Measurements from ENCODE around the gene UQCRC1. TPM values are rescaled to one million over a fixed set of nuclear protein-coding genes. Genes with fewer than 3 reads are reported as not detected.

The UQCRC1 gene
- total and polyA plus RNA-seq, 2 donors (not counting 1 experiment from before 2014, with no cell fraction given) = 99.9 to 132 TPM

DNA sequence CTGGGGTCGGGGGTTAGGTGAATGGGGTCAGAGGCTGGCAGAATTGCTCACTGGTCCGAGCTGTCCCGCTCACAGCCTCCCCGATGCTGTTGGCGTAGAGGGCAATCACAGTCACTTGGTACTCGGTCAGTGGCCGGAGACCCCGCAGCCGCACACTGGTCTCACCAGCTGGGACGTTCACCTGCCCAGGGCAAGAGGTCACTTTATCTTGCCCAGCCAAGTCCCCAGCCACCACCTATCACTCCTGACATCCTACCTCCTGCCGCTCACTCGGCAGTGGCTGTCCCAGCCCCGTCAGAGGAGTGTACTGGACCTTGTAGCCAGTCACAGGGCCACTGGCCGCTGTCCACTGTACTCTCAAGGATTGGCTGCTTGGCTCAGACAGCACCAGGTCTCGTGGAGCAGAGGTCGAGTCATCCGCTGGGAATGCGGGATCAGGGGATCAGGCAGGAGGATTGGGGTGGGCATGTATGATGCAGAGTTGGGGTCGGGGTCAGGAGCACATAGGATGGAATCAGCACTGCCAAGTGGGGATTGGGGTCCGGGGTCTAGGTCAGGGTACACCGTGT, 16.8 kb downstream of the UQCRC1 start:
- no peaks in the 10 kb centered on the region for H3K9me3 ChIP-seq (ENCODE audit: control extremely low read depth in 1 of 3, control insufficient read depth in 2 of 3, insufficient read depth in 1 of 3, low read length in 2 of 3)
- no peak overlapping the region for H3K4me3 ChIP-seq (ENCODE audit: control extremely low read depth in 1 of 5, extremely low read depth in 1 of 5, insufficient read depth in 1 of 5, low read depth in 2 of 5, low read length in 4 of 5)
- Mint-ChIP-seq H3K27me3 (peaks cover 42% of the 10 kb centered on the region), H3K9me3 (ENCODE audit: insufficient read depth) (no peaks in the 10 kb centered on the region), H3K27ac (no peak overlapping the region), H3K4me1 (peaks cover 9% of the 10 kb centered on the region), H3K4me3 (no peak overlapping the region)
- no peaks in the 10 kb centered on the region for H4K20me1 ChIP-seq (ENCODE audit: control insufficient read depth, insufficient read depth, low read length, poor library complexity, severe bottlenecking)
- H3K4me2 ChIP-seq (replicated peaks; ENCODE audit: low read depth, low read length, poor library complexity, severe bottlenecking) = no peak overlapping the region
- ATAC-seq (ENCODE audit: low read depth) (no peak), DNase-seq (no peak)
- H2AFZ ChIP-seq (ENCODE audit: insufficient read depth, low read depth, low read length, poor library complexity, severe bottlenecking) = no peak overlapping the region
- peaks cover 0 to 42% (median 7%) of the 10 kb centered on the region in 4 experiments for H3K27me3 ChIP-seq (replicated peaks in 1 of 4; ENCODE audit: control extremely low read depth in 1 of 4, control insufficient read depth in 3 of 4, insufficient read depth in 4 of 4, low read length in 3 of 4)
- WGBS (ENCODE audit: insufficient coverage) = 93% methylated on average over 20 of the region's 21 CpGs
- intact Hi-C loops (cut with micrococcal nuclease) = no loop called here
- H3K36me3 ChIP-seq (replicated peaks in 1 of 2; ENCODE audit: control extremely low read depth in 1 of 2, control insufficient read depth in 1 of 2, extremely low read depth in 1 of 2, insufficient read depth in 2 of 2, low read length in 1 of 2) = peaks cover 0 to under 1% of the 10 kb centered on the region in 2 experiments
- POLR2A ChIA-PET = no interaction called here
- no peaks in the 10 kb centered on the region for H3K79me2 ChIP-seq (ENCODE audit: control insufficient read depth, insufficient read depth, low read length)
- CTCF ChIA-PET = no interaction called here
- no peak for TF ChIP-seq CTCF (IDR thresholded peaks at IDR 0.05)
- TF ChIP-seq EZH2 (IDR thresholded peaks at IDR 0.05; ENCODE audit: borderline replicate concordance, insufficient read depth, low read depth, low read length, poor library complexity, severe bottlenecking) = no peak
- no peak overlapping the region for H3K9ac ChIP-seq (ENCODE audit: low read length)
- H3K27ac ChIP-seq (ENCODE audit: low read length in 2 of 2) = no peak overlapping the region
- H3K4me1 ChIP-seq (ENCODE audit: control insufficient read depth in 2 of 2, insufficient read depth in 2 of 2, low read length in 2 of 2) = peaks cover 4 to 9% of the 10 kb centered on the region in 2 donors

DNA sequence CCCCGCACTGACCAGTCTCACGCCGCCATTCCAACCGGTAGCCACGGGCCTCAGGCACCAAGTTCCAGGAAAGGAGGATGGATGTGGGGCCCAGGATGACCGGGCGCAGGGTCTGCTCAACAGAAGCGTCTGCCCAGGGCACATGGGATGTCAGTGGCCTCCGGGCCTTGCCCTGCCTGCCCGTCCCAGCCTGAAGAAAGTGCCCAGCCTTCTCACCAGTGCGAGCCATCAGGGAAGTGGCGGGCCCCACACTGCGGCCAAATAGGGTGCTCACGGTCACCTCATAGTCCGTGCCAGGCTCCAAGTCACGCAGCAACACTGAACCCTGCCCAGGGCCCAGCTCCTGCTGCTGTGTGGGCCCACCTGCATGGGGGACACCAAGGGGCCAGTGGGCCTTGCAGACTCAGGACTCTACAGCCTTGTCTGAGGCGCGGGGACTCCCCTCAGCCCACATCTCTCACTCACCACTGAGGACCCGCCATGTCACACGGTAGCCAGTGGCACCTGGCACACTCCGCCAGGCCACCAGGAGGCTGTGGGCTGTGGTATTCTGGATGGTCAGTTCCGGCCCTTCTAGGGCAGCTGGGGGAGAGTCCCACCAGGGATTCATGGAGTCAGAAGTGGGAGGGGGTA, 17.4 kb downstream of the UQCRC1 start:
- Histone ChIP-seq H3K27ac (ENCODE audit: low read length in 2 of 2) (no peak overlapping the region), H4K20me1 (ENCODE audit: control insufficient read depth, insufficient read depth, low read length, poor library complexity, severe bottlenecking) (no peaks in the 10 kb centered on the region), H2AFZ (ENCODE audit: insufficient read depth, low read depth, low read length, poor library complexity, severe bottlenecking) (no peak overlapping the region), H3K9ac (ENCODE audit: low read length) (no peak overlapping the region), H3K4me3 (ENCODE audit: control extremely low read depth in 1 of 5, extremely low read depth in 1 of 5, insufficient read depth in 1 of 5, low read depth in 2 of 5, low read length in 4 of 5) (no peak overlapping the region), H3K4me1 (ENCODE audit: control insufficient read depth in 2 of 2, insufficient read depth in 2 of 2, low read length in 2 of 2) (peaks cover 4 to 9% of the 10 kb centered on the region in 2 donors), H3K79me2 (ENCODE audit: control insufficient read depth, insufficient read depth, low read length) (no peaks in the 10 kb centered on the region), H3K9me3 (ENCODE audit: control extremely low read depth in 1 of 3, control insufficient read depth in 2 of 3, insufficient read depth in 1 of 3, low read length in 2 of 3) (no peaks in the 10 kb centered on the region), H3K36me3 (replicated peaks in 1 of 2; ENCODE audit: control extremely low read depth in 1 of 2, control insufficient read depth in 1 of 2, extremely low read depth in 1 of 2, insufficient read depth in 2 of 2, low read length in 1 of 2) (no peaks in the 10 kb centered on the region), H3K27me3 (replicated peaks in 1 of 4; ENCODE audit: control extremely low read depth in 1 of 4, control insufficient read depth in 3 of 4, insufficient read depth in 4 of 4, low read length in 3 of 4) (peaks cover 0 to 42% (median 7%) of the 10 kb centered on the region in 4 experiments), H3K4me2 (replicated peaks; ENCODE audit: low read depth, low read length, poor library complexity, severe bottlenecking) (no peak overlapping the region)
- ChIA-PET POLR2A (no interaction called here), CTCF (no interaction called here)
- no peak for DNase-seq
- WGBS (ENCODE audit: insufficient coverage) = 93% methylated on average over 21 of the region's 22 CpGs
- Mint-ChIP-seq H3K4me3 (no peak overlapping the region), H3K27ac (no peak overlapping the region), H3K4me1 (peaks cover 9% of the 10 kb centered on the region), H3K27me3 (peaks cover 46% of the 10 kb centered on the region), H3K9me3 (ENCODE audit: insufficient read depth) (no peaks in the 10 kb centered on the region)
- TF ChIP-seq EZH2 (IDR thresholded peaks at IDR 0.05; ENCODE audit: borderline replicate concordance, insufficient read depth, low read depth, low read length, poor library complexity, severe bottlenecking) (no peak), CTCF (IDR thresholded peaks at IDR 0.05) (no peak)
- no peak for ATAC-seq (ENCODE audit: low read depth)
- intact Hi-C loops (cut with micrococcal nuclease) = no loop called here
